ENCODE data around the gene CALD1. TPM values are rescaled to one million over a fixed set of nuclear protein-coding genes. Genes with fewer than 3 reads are reported as not detected.

CALD1 gene
- total RNA-seq, 1 experiment from 2014 or later: 107 TPM

DNA sequence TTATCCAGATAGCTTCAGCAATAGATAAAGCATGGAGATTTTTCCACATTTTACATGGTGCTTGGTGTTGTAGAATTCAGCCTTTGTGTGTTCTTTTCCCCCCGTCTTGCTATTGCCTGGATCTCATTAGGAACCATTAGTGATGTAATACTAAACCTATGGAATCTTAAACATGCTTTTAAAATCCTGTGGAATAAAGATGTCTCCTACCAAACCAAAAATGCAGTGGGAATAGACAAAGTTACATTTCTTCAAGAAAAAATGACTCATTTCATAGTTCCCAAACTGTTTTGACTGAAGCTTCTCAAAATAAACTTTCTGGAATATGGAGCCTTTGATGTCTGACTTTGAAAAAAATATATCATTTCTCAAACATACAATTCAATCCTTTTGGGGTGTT, 44.0 kb downstream of the CALD1 start:
- Mint-ChIP-seq H3K4me3 (no peak overlapping the region), H3K36me3 (ENCODE audit: insufficient read depth in 1 of 3, low read depth in 3 of 3) (peaks cover 0 to 9% (median 0%) of the 10 kb centered on the region in 3 experiments; a peak in 2 of 7 replicates), H3K27me3 (ENCODE audit: low read depth) (no peaks in the 10 kb centered on the region), H3K4me1 (peaks cover 2% of the 10 kb centered on the region in 2 experiments; a peak in 1 of 4 replicates), H3K9me3 (no peaks in the 10 kb centered on the region), H3K27ac (no peak overlapping the region)
- no CpG with 5 or more reads among the region's 1 CpG for WGBS (ENCODE audit: extremely low coverage, insufficient read length, low lambda C conversion rate)
- Histone ChIP-seq H2BK120ac (ENCODE audit: low read depth, low read length, poor library complexity, severe bottlenecking) (no peak overlapping the region), H3K4ac (ENCODE audit: low read depth, low read length) (no peak overlapping the region), H4K91ac (ENCODE audit: insufficient read length, low read depth, low read length) (no peak overlapping the region), H4K20me1 (ENCODE audit: control insufficient read depth, insufficient read depth, insufficient read length) (no peaks in the 10 kb centered on the region), H3K79me2 (ENCODE audit: insufficient read depth, low read length) (peaks cover 1% of the 10 kb centered on the region), H3K56ac (ENCODE audit: insufficient read length, low read depth, low read length) (no peak overlapping the region), H3T11ph (ENCODE audit: low read length) (no peak overlapping the region), H2AK5ac (ENCODE audit: insufficient read length, low read length) (no peak overlapping the region), H3K4me1 (ENCODE audit: insufficient read depth, low read length) (no peaks in the 10 kb centered on the region), H3K4me2 (ENCODE audit: insufficient read depth, insufficient read length, low read length) (no peak overlapping the region), H3K23me2 (ENCODE audit: insufficient read length, low read depth, low read length, poor library complexity, severe bottlenecking) (no peaks in the 10 kb centered on the region), H2AFZ (ENCODE audit: low read length) (no peak overlapping the region), H3K23ac (ENCODE audit: insufficient read length, low read depth, low read length) (no peak overlapping the region), H3K27ac (ENCODE audit: insufficient read length, low read depth, low read length) (no peak overlapping the region), H3K18ac (ENCODE audit: insufficient read length, low read depth, low read length) (no peak overlapping the region), H3K9me3 (ENCODE audit: control insufficient read depth, low read depth, low read length) (no peaks in the 10 kb centered on the region), H2BK20ac (ENCODE audit: low read depth, low read length, poor library complexity, severe bottlenecking) (no peak overlapping the region), H2BK12ac (ENCODE audit: insufficient read length, low read depth, low read length) (no peak overlapping the region), H4K8ac (replicated peaks; ENCODE audit: insufficient read length, low read depth, low read length) (no peak overlapping the region), H2BK5ac (ENCODE audit: insufficient read length, low read length) (no peak overlapping the region), H3K9ac (ENCODE audit: extremely low read depth, insufficient read length, low read length) (no peak overlapping the region), H3K14ac (ENCODE audit: insufficient read depth, low read length) (no peak overlapping the region), H3K27me3 (ENCODE audit: insufficient read depth, low read length) (no peaks in the 10 kb centered on the region), H3K79me1 (ENCODE audit: insufficient read depth, low read depth, low read length, poor library complexity, severe bottlenecking) (no peaks in the 10 kb centered on the region), H4K5ac (ENCODE audit: insufficient read length, low read depth, low read length) (no peak overlapping the region), H2BK15ac (ENCODE audit: low read depth, low read length) (no peak overlapping the region)
- DNase-seq: no peak
- TF ChIP-seq, protein P1, sequence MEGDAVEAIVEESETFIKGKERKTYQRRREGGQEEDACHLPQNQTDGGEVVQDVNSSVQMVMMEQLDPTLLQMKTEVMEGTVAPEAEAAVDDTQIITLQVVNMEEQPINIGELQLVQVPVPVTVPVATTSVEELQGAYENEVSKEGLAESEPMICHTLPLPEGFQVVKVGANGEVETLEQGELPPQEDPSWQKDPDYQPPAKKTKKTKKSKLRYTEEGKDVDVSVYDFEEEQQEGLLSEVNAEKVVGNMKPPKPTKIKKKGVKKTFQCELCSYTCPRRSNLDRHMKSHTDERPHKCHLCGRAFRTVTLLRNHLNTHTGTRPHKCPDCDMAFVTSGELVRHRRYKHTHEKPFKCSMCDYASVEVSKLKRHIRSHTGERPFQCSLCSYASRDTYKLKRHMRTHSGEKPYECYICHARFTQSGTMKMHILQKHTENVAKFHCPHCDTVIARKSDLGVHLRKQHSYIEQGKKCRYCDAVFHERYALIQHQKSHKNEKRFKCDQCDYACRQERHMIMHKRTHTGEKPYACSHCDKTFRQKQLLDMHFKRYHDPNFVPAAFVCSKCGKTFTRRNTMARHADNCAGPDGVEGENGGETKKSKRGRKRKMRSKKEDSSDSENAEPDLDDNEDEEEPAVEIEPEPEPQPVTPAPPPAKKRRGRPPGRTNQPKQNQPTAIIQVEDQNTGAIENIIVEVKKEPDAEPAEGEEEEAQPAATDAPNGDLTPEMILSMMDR (conservative IDR thresholded peaks at IDR 0.05): no peak

Measured in H9 (cell line).